Measurements from ENCODE around the gene ZNF441.

Gene ZNF441

GRCh38 chr19:11781295-11782057 is 14.7 kb downstream of the ZNF441 start:
- Histone ChIP-seq H3K27me3 (ENCODE audit: control insufficient read depth in 1 of 2, insufficient read depth in 2 of 2, low read length in 2 of 2) (no peaks in the 10 kb centered on the region), H3K9ac (ENCODE audit: low read length) (no peak overlapping the region), H3K9me3 (ENCODE audit: low read length) (peaks cover 20% of the 10 kb centered on the region), H3K27ac (ENCODE audit: low read depth, low read length) (no peak overlapping the region), H3K36me3 (ENCODE audit: insufficient read depth, low read length) (peaks cover 36% of the 10 kb centered on the region), H3K4me3 (ENCODE audit: low read depth in 1 of 2, low read length in 2 of 2) (peak overlapping the region in 1 of 2 donors; percentile 12), H3K4me1 (ENCODE audit: insufficient read depth, low read length) (no peaks in the 10 kb centered on the region)

GRCh38 chr19:11783767-11784166 is 17.0 kb downstream of the ZNF441 start:
- no peaks in the 10 kb centered on the region for H3K27me3 ChIP-seq (ENCODE audit: control insufficient read depth in 1 of 2, insufficient read depth in 2 of 2, low read length in 2 of 2)
- no peak overlapping the region for H3K9ac ChIP-seq (ENCODE audit: low read length)
- peaks cover 26% of the 10 kb centered on the region for H3K36me3 ChIP-seq (ENCODE audit: insufficient read depth, low read length)
- H3K4me1 ChIP-seq (ENCODE audit: insufficient read depth, low read length): no peaks in the 10 kb centered on the region
- H3K4me3 ChIP-seq (ENCODE audit: low read depth in 1 of 2, low read length in 2 of 2): no peak overlapping the region
- no peak overlapping the region for H3K27ac ChIP-seq (ENCODE audit: low read depth, low read length)
- peaks cover 27% of the 10 kb centered on the region for H3K9me3 ChIP-seq (ENCODE audit: low read length)

- Histone ChIP-seq H3K27ac (ENCODE audit: low read depth, low read length) (no peak overlapping the region), H3K4me3 (ENCODE audit: low read depth in 1 of 2, low read length in 2 of 2) (no peak overlapping the region), H3K4me1 (ENCODE audit: insufficient read depth, low read length) (no peaks in the 10 kb centered on the region), H3K27me3 (ENCODE audit: control insufficient read depth in 1 of 2, insufficient read depth in 2 of 2, low read length in 2 of 2) (no peaks in the 10 kb centered on the region), H3K9ac (ENCODE audit: low read length) (no peak overlapping the region), H3K36me3 (ENCODE audit: insufficient read depth, low read length) (peaks cover 22% of the 10 kb centered on the region), H3K9me3 (ENCODE audit: low read length) (peaks cover 27% of the 10 kb centered on the region)
Measured at GRCh38 chr19:11784356-11784755, 17.6 kb downstream of the ZNF441 start.

- H3K36me3 ChIP-seq (ENCODE audit: insufficient read depth, low read length): no peaks in the 10 kb centered on the region
- H3K4me3 ChIP-seq (ENCODE audit: low read depth in 1 of 2, low read length in 2 of 2): no peak overlapping the region
- no peak overlapping the region for H3K27ac ChIP-seq (ENCODE audit: low read depth, low read length)
- no peak overlapping the region for H3K9ac ChIP-seq (ENCODE audit: low read length)
- H3K4me1 ChIP-seq (ENCODE audit: insufficient read depth, low read length): no peaks in the 10 kb centered on the region
- no peaks in the 10 kb centered on the region for H3K27me3 ChIP-seq (ENCODE audit: control insufficient read depth in 1 of 2, insufficient read depth in 2 of 2, low read length in 2 of 2)
- H3K9me3 ChIP-seq (ENCODE audit: low read length): peaks cover 6% of the 10 kb centered on the region
Measured at GRCh38 chr19:11787536-11787935, 20.7 kb downstream of the ZNF441 start.

- Histone ChIP-seq H3K27me3 (ENCODE audit: control insufficient read depth in 1 of 2, insufficient read depth in 2 of 2, low read length in 2 of 2) (no peaks in the 10 kb centered on the region), H3K9ac (ENCODE audit: low read length) (no peak overlapping the region), H3K9me3 (ENCODE audit: low read length) (no peaks in the 10 kb centered on the region), H3K36me3 (ENCODE audit: insufficient read depth, low read length) (no peaks in the 10 kb centered on the region), H3K27ac (ENCODE audit: low read depth, low read length) (no peak overlapping the region), H3K4me3 (ENCODE audit: low read depth in 1 of 2, low read length in 2 of 2) (no peak overlapping the region), H3K4me1 (ENCODE audit: insufficient read depth, low read length) (peaks cover 8% of the 10 kb centered on the region)
Measured at GRCh38 chr19:11792942-11793341, 26.1 kb downstream of the ZNF441 start.

DNA sequence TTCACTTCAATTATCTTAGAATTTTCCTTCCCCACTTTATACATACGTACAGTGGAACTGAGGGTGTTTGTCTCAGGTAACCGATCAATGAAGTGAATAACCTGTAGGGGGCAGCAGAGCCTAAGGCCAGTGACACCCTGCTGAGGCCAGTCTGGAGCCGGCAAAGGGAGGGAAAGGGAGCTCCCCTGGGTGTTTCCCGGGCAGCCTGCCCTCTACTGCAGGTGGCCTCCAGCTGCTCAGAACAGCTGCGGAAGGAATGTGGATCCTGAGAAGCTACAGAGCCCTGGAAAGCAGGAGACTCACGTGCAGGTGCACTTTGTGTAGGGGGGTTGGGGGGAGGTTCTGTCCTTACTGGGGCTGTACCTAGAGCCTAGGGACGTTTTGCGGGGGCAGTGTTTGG is 30.7 kb downstream of the ZNF441 start:
- Histone ChIP-seq H3K4me3 (ENCODE audit: low read depth in 1 of 2, low read length in 2 of 2) (peak overlapping the region in 1 of 2 donors; percentile 76), H3K36me3 (ENCODE audit: insufficient read depth, low read length) (no peaks in the 10 kb centered on the region), H3K4me1 (ENCODE audit: insufficient read depth, low read length) (peaks cover 10% of the 10 kb centered on the region), H3K9me3 (ENCODE audit: low read length) (no peaks in the 10 kb centered on the region), H3K9ac (ENCODE audit: low read length) (no peak overlapping the region), H3K27me3 (ENCODE audit: control insufficient read depth in 1 of 2, insufficient read depth in 2 of 2, low read length in 2 of 2) (no peaks in the 10 kb centered on the region), H3K27ac (ENCODE audit: low read depth, low read length) (peak overlapping the region; percentile 57)

DNA sequence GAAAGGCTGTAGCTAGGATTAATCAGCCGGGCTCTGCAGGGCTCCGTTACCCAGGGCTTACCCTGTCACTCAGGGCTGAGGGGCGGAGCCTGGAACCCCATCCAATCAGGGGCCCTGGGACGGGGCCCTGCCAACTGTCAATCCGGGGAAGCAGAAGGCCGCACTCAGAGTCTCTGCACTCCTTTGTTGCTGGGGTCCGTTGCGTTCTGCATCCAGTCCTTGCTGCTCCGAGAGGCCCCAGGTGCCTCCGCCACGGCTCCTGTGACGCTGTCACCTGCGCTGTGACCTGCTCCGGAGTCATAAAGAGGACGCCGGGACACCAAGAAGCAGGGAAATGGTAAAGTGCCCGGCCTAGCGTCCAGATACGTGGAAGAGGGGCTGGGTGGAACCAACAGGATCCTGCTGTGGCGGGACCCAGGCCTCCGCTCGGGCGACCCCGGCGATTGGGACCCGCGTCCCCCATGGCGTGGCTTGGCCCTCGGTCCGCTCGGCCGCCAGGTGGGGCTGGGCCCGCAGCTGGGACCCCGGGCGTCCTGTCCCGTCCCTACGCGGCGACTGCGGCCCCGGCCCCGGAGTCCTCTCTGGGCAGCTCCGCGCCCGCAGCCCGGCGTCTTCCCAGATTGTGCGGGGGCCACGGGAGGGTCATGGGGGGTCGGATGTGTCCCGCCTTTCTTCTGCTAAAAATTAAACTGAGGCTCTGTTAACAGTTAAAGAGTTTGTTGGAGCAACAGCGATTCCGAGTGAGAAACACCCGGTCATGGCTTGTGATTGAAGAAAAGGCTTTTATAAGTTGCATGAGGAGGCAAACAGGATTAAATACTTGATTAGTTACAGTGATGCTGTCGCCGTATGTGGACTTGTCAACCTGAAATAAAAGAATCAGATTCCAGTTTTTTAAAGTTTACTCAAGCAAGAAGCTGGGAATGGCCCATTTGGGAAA is 31.9 kb downstream of the ZNF441 start, which contains the start of gene ZNF491:
Gene ZNF491 (plus strand): TSS at position 133 of the 940 bp plus-strand sequence. CDS start 7,431 bp downstream, outside the sequence.
- H3K27me3 ChIP-seq (ENCODE audit: control insufficient read depth in 1 of 2, insufficient read depth in 2 of 2, low read length in 2 of 2): no peaks in the 10 kb centered on the region

DNA sequence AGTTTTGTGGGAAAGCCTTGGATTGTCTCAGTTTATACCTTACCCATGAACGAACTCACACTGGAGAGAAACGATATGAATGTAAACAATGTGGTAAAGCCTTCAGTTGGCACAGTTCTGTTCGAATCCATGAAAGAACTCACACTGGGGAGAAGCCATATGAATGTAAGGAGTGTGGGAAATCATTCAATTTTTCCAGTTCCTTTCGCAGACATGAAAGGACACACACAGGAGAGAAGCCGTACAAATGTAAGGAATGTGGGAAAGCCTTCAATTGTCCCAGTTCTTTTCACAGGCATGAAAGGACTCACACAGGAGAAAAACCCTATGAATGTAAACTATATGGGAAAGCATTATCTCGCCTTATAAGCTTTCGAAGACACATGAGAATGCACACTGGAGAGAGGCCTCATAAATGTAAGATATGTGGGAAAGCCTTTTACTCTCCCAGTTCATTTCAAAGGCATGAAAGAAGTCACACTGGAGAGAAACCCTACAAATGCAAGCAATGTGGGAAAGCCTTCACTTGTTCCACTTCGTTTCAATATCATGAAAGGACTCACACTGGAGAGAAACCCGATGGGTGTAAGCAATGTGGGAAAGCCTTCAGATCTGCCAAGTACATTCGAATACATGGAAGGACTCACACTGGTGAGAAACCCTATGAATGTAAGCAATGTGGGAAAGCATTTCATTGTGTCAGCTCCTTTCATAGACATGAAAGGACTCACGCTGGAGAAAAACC is 39.7 kb downstream of the ZNF441 start:
- Histone ChIP-seq H3K4me1 (ENCODE audit: insufficient read depth, low read length) (no peaks in the 10 kb centered on the region), H3K4me3 (ENCODE audit: low read depth in 1 of 2, low read length in 2 of 2) (no peak overlapping the region), H3K9me3 (ENCODE audit: low read length) (peaks cover 14% of the 10 kb centered on the region), H3K27me3 (ENCODE audit: control insufficient read depth in 1 of 2, insufficient read depth in 2 of 2, low read length in 2 of 2) (no peaks in the 10 kb centered on the region), H3K27ac (ENCODE audit: low read depth, low read length) (no peak overlapping the region), H3K9ac (ENCODE audit: low read length) (no peak overlapping the region), H3K36me3 (ENCODE audit: insufficient read depth, low read length) (peaks cover 10% of the 10 kb centered on the region)

More for the DNA sequence above, 31.9 kb downstream of the ZNF441 start, which contains the start of gene ZNF491:
- Histone ChIP-seq H3K27ac (ENCODE audit: low read depth, low read length) (peak within 1 kb of the TSS; percentile 73), H3K4me3 (ENCODE audit: low read depth in 1 of 2, low read length in 2 of 2) (peak within 1 kb of the TSS; percentile 69 to 76), H3K36me3 (ENCODE audit: insufficient read depth, low read length) (no peaks in the 10 kb centered on the region), H3K9me3 (ENCODE audit: low read length) (no peaks in the 10 kb centered on the region), H3K9ac (ENCODE audit: low read length) (peak within 1 kb of the TSS; percentile 46), H3K4me1 (ENCODE audit: insufficient read depth, low read length) (peaks cover 10% of the 10 kb centered on the region)

GRCh38 chr19:11807099-11807380 is 40.2 kb downstream of the ZNF441 start:
- no peaks in the 10 kb centered on the region for H3K4me1 ChIP-seq (ENCODE audit: insufficient read depth, low read length)
- no peak overlapping the region for H3K27ac ChIP-seq (ENCODE audit: low read depth, low read length)
- H3K9ac ChIP-seq (ENCODE audit: low read length): no peak overlapping the region
- peaks cover 14% of the 10 kb centered on the region for H3K9me3 ChIP-seq (ENCODE audit: low read length)
- H3K27me3 ChIP-seq (ENCODE audit: control insufficient read depth in 1 of 2, insufficient read depth in 2 of 2, low read length in 2 of 2): no peaks in the 10 kb centered on the region
- H3K4me3 ChIP-seq (ENCODE audit: low read depth in 1 of 2, low read length in 2 of 2): no peak overlapping the region
- H3K36me3 ChIP-seq (ENCODE audit: insufficient read depth, low read length): peaks cover 10% of the 10 kb centered on the region

DNA sequence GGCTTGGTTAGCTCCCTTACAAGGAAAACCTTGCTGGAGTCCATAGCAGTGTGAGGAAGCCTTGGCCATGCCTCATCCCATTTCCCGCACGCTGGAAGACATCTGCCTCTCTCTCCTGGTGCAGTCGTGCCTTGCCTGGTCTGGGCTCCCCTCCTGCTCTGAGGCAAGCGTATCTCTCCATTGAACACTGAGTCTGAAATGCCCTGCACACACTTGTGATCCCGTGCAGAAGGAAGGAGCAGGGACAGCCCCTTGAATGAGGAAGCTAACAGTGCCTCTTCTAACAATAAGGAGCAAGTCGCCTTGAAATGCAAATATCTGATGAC is 46.9 kb downstream of the ZNF441 start:
- H3K9ac ChIP-seq (ENCODE audit: low read length): peak overlapping the region; percentile 71
- no peaks in the 10 kb centered on the region for H3K9me3 ChIP-seq (ENCODE audit: low read length)
- no peaks in the 10 kb centered on the region for H3K36me3 ChIP-seq (ENCODE audit: insufficient read depth, low read length)
- H3K27me3 ChIP-seq (ENCODE audit: control insufficient read depth in 1 of 2, insufficient read depth in 2 of 2, low read length in 2 of 2): no peaks in the 10 kb centered on the region
- H3K4me1 ChIP-seq (ENCODE audit: insufficient read depth, low read length): peaks cover 7% of the 10 kb centered on the region
- H3K27ac ChIP-seq (ENCODE audit: low read depth, low read length): peak overlapping the region; percentile 91
- H3K4me3 ChIP-seq (ENCODE audit: low read depth in 1 of 2, low read length in 2 of 2): peak overlapping the region; percentile 78 to 88

GRCh38 chr19:11814029-11814699 is 47.4 kb downstream of the ZNF441 start, which contains the start of gene ZNF440:
Gene ZNF440 (plus strand): TSS chr19:11814273. CDS start chr19:11814448, 175 bp downstream.
- H3K9ac ChIP-seq (ENCODE audit: low read length): peak within 1 kb of the TSS; percentile 71
- peak within 1 kb of the TSS; percentile 78 to 88 for H3K4me3 ChIP-seq (ENCODE audit: low read depth in 1 of 2, low read length in 2 of 2)
- H3K36me3 ChIP-seq (ENCODE audit: insufficient read depth, low read length): no peaks in the 10 kb centered on the region
- H3K27me3 ChIP-seq (ENCODE audit: control insufficient read depth in 1 of 2, insufficient read depth in 2 of 2, low read length in 2 of 2): no peaks in the 10 kb centered on the region
- H3K27ac ChIP-seq (ENCODE audit: low read depth, low read length): peak within 1 kb of the TSS; percentile 91
- H3K9me3 ChIP-seq (ENCODE audit: low read length): no peaks in the 10 kb centered on the region
- peaks cover 7% of the 10 kb centered on the region for H3K4me1 ChIP-seq (ENCODE audit: insufficient read depth, low read length)
